ENCODE data around the gene SGK1.

DNA sequence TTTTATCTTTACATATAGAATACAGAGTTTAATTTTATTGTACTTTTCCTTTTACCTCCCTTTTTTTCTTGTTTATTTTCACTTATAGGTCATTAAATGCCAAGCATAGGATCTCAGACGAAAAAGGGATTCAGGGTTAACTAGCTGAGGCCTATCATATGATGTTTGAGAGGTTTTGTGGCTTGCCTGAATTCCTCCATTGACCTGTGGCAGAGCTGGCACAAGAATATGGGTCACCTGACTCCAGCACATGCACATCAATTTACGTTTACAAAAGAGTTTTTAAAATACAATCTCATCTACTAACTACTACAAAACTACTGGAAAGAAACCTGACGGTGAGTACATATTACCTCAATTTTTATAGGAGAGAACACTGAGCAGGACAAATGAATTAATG lies 60.4 kb downstream of the SGK1 start:
- TF ChIP-seq, protein P1, sequence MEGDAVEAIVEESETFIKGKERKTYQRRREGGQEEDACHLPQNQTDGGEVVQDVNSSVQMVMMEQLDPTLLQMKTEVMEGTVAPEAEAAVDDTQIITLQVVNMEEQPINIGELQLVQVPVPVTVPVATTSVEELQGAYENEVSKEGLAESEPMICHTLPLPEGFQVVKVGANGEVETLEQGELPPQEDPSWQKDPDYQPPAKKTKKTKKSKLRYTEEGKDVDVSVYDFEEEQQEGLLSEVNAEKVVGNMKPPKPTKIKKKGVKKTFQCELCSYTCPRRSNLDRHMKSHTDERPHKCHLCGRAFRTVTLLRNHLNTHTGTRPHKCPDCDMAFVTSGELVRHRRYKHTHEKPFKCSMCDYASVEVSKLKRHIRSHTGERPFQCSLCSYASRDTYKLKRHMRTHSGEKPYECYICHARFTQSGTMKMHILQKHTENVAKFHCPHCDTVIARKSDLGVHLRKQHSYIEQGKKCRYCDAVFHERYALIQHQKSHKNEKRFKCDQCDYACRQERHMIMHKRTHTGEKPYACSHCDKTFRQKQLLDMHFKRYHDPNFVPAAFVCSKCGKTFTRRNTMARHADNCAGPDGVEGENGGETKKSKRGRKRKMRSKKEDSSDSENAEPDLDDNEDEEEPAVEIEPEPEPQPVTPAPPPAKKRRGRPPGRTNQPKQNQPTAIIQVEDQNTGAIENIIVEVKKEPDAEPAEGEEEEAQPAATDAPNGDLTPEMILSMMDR (IDR thresholded peaks at IDR 0.05), result no peak
- TF ChIP-seq EP300 (IDR thresholded peaks at IDR 0.05) (no peak), RFX5 (IDR thresholded peaks at IDR 0.05) (no peak), PHF8 (IDR thresholded peaks at IDR 0.05; ENCODE audit: borderline replicate concordance, low read depth) (no peak), ZC3H11A (IDR thresholded peaks at IDR 0.05) (no peak), MAFK (IDR thresholded peaks at IDR 0.05; ENCODE audit: partially characterized antibody) (no peak), ESRRA (IDR thresholded peaks at IDR 0.05; ENCODE audit: borderline replicate concordance, low read length) (no peak), HOXA7 (CRISPR knock-in tag; IDR thresholded peaks at IDR 0.05) (no peak), ZFP36 (IDR thresholded peaks at IDR 0.05; ENCODE audit: borderline replicate concordance, partially characterized antibody) (no peak)
- TF ChIP-seq, protein P2, sequence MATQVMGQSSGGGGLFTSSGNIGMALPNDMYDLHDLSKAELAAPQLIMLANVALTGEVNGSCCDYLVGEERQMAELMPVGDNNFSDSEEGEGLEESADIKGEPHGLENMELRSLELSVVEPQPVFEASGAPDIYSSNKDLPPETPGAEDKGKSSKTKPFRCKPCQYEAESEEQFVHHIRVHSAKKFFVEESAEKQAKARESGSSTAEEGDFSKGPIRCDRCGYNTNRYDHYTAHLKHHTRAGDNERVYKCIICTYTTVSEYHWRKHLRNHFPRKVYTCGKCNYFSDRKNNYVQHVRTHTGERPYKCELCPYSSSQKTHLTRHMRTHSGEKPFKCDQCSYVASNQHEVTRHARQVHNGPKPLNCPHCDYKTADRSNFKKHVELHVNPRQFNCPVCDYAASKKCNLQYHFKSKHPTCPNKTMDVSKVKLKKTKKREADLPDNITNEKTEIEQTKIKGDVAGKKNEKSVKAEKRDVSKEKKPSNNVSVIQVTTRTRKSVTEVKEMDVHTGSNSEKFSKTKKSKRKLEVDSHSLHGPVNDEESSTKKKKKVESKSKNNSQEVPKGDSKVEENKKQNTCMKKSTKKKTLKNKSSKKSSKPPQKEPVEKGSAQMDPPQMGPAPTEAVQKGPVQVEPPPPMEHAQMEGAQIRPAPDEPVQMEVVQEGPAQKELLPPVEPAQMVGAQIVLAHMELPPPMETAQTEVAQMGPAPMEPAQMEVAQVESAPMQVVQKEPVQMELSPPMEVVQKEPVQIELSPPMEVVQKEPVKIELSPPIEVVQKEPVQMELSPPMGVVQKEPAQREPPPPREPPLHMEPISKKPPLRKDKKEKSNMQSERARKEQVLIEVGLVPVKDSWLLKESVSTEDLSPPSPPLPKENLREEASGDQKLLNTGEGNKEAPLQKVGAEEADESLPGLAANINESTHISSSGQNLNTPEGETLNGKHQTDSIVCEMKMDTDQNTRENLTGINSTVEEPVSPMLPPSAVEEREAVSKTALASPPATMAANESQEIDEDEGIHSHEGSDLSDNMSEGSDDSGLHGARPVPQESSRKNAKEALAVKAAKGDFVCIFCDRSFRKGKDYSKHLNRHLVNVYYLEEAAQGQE (IDR thresholded peaks at IDR 0.05), result no peak
